Liver (tissue), 3 donors: Measurements from ENCODE around the gene MEF2D.

Experiments used
- EGR1 ChIP-seq, 2 donors: IDR thresholded peaks; 2 replicates each; pipeline ENCODE4 v1.6.1; 2016 to 2018; ENCODE audit warnings: antibody characterized with exemption in 2 of 2, low read depth in 2 of 2
- FOXA1 ChIP-seq: IDR thresholded peaks from 2 replicates; pipeline ENCODE4 v1.6.1; 2016; ENCODE audit warnings: antibody characterized with exemption
- GABPA ChIP-seq, 2 donors: IDR thresholded peaks in 1 of 2; conservative IDR thresholded peaks in 1 of 2; 2 replicates each; pipeline ENCODE4 v1.6.1; 2016; ENCODE audit warnings: antibody characterized with exemption in 2 of 2, mild to moderate bottlenecking in 1 of 2, moderate library complexity in 1 of 2
- JUND ChIP-seq, 2 donors: IDR thresholded peaks; 2 replicates each; pipeline ENCODE4 v1.6.1; 2016; ENCODE audit warnings: antibody characterized with exemption in 2 of 2
- NR2F2 ChIP-seq: IDR thresholded peaks from 2 replicates; pipeline ENCODE4 v1.6.1; 2016; ENCODE audit warnings: antibody characterized with exemption
- RAD21 ChIP-seq, 2 donors: IDR thresholded peaks; 2 replicates each; pipeline ENCODE4 v1.6.1; 2016; ENCODE audit warnings: antibody characterized with exemption in 2 of 2, mild to moderate bottlenecking in 2 of 2
- SP1 ChIP-seq: IDR thresholded peaks from 2 replicates; pipeline ENCODE4 v1.6.1; 2018; ENCODE audit warnings: antibody characterized with exemption, mild to moderate bottlenecking
- TAF1 ChIP-seq: conservative IDR thresholded peaks from 2 replicates; pipeline ENCODE4 v1.6.1; 2016; ENCODE audit warnings: antibody characterized with exemption, mild to moderate bottlenecking
- YY1 ChIP-seq: IDR thresholded peaks from 2 replicates; pipeline ENCODE4 v1.6.1; 2016; ENCODE audit warnings: antibody characterized with exemption, mild to moderate bottlenecking
- TF ChIP-seq, protein P1 (sequence below): IDR thresholded peaks from 2 replicates; pipeline ENCODE4 v1.6.1; 2016; ENCODE audit warnings: antibody characterized with exemption, mild to moderate bottlenecking
- TF ChIP-seq, protein P2 (sequence below): fragments of 150-350 bp; IDR thresholded peaks from 2 replicates; pipeline ENCODE4 v1.5.1; 2017; ENCODE audit warnings: improper control_type of control experiment, low read depth, low read length; ENCODE audit not compliant: missing input control
- TF ChIP-seq, protein P3 (sequence below): IDR thresholded peaks from 2 replicates; pipeline ENCODE4 v1.6.1; 2016; ENCODE audit warnings: antibody characterized with exemption
- TF ChIP-seq, protein P4 (sequence below): IDR thresholded peaks from 2 replicates; pipeline ENCODE4 v1.6.1; 2016; ENCODE audit warnings: antibody characterized with exemption
- donor health status: healthy.
- donor health status: healthy.

DNA sequence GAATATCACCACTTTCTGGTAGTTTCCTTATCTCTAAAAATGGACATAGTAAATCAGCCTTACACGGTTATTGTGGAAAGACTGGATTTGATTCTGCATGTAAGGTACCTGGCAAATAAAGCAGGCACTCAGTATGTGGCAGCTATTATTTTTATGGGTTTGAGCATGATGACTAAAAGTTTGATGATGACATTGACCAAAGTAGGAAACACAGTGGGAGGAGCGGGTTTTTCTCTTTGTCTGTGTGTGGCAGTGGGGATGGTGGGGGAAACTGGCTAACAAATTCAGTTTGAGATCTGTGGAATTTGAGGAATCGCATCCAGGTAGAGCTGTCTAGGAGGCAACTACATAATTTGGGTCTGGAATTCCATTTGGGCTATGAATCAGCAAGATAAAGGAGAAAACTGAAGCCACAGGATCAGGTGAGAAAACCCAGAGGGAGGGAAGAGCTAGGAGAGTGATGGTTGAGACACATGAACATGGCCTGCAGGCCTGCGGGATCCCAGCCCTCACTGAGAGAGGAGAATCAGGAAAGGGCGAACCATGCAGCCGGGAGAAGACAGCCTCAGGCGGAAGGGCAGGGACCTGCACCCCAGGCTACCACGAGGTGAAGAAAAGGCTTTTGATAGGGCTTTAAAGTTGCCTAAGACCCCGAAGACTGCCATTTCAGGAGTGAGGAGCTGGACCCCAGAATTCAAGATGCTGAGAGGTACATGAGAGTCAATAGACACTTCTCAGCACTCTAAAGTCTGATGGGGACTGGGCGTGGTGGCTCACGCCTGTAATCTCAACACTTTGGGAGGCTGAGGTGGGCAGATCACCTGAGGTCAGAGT is 52.2 kb downstream of the MEF2D start:
- TF ChIP-seq, protein P1, sequence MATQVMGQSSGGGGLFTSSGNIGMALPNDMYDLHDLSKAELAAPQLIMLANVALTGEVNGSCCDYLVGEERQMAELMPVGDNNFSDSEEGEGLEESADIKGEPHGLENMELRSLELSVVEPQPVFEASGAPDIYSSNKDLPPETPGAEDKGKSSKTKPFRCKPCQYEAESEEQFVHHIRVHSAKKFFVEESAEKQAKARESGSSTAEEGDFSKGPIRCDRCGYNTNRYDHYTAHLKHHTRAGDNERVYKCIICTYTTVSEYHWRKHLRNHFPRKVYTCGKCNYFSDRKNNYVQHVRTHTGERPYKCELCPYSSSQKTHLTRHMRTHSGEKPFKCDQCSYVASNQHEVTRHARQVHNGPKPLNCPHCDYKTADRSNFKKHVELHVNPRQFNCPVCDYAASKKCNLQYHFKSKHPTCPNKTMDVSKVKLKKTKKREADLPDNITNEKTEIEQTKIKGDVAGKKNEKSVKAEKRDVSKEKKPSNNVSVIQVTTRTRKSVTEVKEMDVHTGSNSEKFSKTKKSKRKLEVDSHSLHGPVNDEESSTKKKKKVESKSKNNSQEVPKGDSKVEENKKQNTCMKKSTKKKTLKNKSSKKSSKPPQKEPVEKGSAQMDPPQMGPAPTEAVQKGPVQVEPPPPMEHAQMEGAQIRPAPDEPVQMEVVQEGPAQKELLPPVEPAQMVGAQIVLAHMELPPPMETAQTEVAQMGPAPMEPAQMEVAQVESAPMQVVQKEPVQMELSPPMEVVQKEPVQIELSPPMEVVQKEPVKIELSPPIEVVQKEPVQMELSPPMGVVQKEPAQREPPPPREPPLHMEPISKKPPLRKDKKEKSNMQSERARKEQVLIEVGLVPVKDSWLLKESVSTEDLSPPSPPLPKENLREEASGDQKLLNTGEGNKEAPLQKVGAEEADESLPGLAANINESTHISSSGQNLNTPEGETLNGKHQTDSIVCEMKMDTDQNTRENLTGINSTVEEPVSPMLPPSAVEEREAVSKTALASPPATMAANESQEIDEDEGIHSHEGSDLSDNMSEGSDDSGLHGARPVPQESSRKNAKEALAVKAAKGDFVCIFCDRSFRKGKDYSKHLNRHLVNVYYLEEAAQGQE = no peak
- TF ChIP-seq, protein P2, sequence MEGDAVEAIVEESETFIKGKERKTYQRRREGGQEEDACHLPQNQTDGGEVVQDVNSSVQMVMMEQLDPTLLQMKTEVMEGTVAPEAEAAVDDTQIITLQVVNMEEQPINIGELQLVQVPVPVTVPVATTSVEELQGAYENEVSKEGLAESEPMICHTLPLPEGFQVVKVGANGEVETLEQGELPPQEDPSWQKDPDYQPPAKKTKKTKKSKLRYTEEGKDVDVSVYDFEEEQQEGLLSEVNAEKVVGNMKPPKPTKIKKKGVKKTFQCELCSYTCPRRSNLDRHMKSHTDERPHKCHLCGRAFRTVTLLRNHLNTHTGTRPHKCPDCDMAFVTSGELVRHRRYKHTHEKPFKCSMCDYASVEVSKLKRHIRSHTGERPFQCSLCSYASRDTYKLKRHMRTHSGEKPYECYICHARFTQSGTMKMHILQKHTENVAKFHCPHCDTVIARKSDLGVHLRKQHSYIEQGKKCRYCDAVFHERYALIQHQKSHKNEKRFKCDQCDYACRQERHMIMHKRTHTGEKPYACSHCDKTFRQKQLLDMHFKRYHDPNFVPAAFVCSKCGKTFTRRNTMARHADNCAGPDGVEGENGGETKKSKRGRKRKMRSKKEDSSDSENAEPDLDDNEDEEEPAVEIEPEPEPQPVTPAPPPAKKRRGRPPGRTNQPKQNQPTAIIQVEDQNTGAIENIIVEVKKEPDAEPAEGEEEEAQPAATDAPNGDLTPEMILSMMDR = no peak
- TF ChIP-seq GABPA (IDR thresholded peaks at IDR 0.05 in 1 of 2, conservative IDR thresholded peaks at IDR 0.05 in 1 of 2) = no peak
- TF ChIP-seq, protein P3, sequence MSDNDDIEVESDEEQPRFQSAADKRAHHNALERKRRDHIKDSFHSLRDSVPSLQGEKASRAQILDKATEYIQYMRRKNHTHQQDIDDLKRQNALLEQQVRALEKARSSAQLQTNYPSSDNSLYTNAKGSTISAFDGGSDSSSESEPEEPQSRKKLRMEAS = no peak
- TF ChIP-seq JUND (IDR thresholded peaks at IDR 0.05) = no peak
- no peak for TF ChIP-seq EGR1 (IDR thresholded peaks at IDR 0.05; ENCODE audit: low read depth in 2 of 2)
- TF ChIP-seq SP1 = no peak
- no peak for TF ChIP-seq RAD21 (IDR thresholded peaks at IDR 0.05)
- TF ChIP-seq, protein P4, sequence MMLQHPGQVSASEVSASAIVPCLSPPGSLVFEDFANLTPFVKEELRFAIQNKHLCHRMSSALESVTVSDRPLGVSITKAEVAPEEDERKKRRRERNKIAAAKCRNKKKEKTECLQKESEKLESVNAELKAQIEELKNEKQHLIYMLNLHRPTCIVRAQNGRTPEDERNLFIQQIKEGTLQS = no peak
- no peak for TF ChIP-seq TAF1
- TF ChIP-seq YY1 = no peak
- no peak for TF ChIP-seq NR2F2
- no peak for TF ChIP-seq FOXA1
